Activated effector memory CD4-positive, alpha-beta T cell treated with Interleukin-2 at 50 U/mL for 16 hours (primary cell): ENCODE measurements around the gene NRSN1.
"Not testable (repeated sequence)": the region's sequence is repeated elsewhere in the genome, so short reads cannot be mapped to it uniquely, and the experiment has no call there.

Experiments
- DNase-seq: peaks from one replicate; pipeline ENCODE4 v3.0.0-alpha.2; 2020

The NRSN1 gene

GRCh38 chr6:24125980-24126379 is at the start of gene NRSN1:
NRSN1 (plus strand) TSS chr6:24126215; CDS start chr6:24134328, 8,113 bp downstream.
- DNase-seq = no peak

GRCh38 chr6:24078200-24078599 is 47.8 kb upstream of the NRSN1 start:
- DNase-seq = no peak

GRCh38 chr6:24079076-24079475 is 46.9 kb upstream of the NRSN1 start:
- DNase-seq = no peak

- no peak for DNase-seq
Observed at GRCh38 chr6:24080711-24081110, 45.3 kb upstream of the NRSN1 start.

- DNase-seq = no peak
Observed at GRCh38 chr6:24089736-24090135, 36.3 kb upstream of the NRSN1 start.

- no peak for DNase-seq
Observed at GRCh38 chr6:24092407-24092806, 33.6 kb upstream of the NRSN1 start.

- no peak for DNase-seq
Observed at GRCh38 chr6:24093381-24093780, 32.6 kb upstream of the NRSN1 start.

GRCh38 chr6:24099181-24099580 is 26.8 kb upstream of the NRSN1 start:
- no peak for DNase-seq

GRCh38 chr6:24100024-24100769 is 25.8 kb upstream of the NRSN1 start:
- DNase-seq = no peak

GRCh38 chr6:24100770-24101155 is 25.3 kb upstream of the NRSN1 start:
- no peak for DNase-seq

- DNase-seq = no peak
Observed at GRCh38 chr6:24105191-24105590, 20.8 kb upstream of the NRSN1 start.

GRCh38 chr6:24106291-24106690 is 19.7 kb upstream of the NRSN1 start:
- no peak for DNase-seq

- DNase-seq = no peak
Observed at GRCh38 chr6:24107294-24107693, 18.7 kb upstream of the NRSN1 start.

- DNase-seq = no peak
Observed at GRCh38 chr6:24108056-24108455, 18.0 kb upstream of the NRSN1 start.

GRCh38 chr6:24110417-24110816 is 15.6 kb upstream of the NRSN1 start:
- no peak for DNase-seq

GRCh38 chr6:24113891-24114290 is 12.1 kb upstream of the NRSN1 start:
- no peak for DNase-seq

- DNase-seq = no peak
Observed at GRCh38 chr6:24117021-24117420, 9.0 kb upstream of the NRSN1 start.

GRCh38 chr6:24122139-24122538 is 3.9 kb upstream of the NRSN1 start:
- DNase-seq = no peak

- DNase-seq = no peak
Observed at GRCh38 chr6:24126586-24127192, 674 bp downstream of the NRSN1 start.

GRCh38 chr6:24127316-24127715 is 1.3 kb downstream of the NRSN1 start:
- no peak for DNase-seq

- DNase-seq = no peak
Observed at GRCh38 chr6:24131751-24132150, 5.7 kb downstream of the NRSN1 start.

GRCh38 chr6:24139080-24139479 is 13.1 kb downstream of the NRSN1 start:
- DNase-seq = no peak

- no peak for DNase-seq
Observed at GRCh38 chr6:24139639-24140038, 13.6 kb downstream of the NRSN1 start.

- no peak for DNase-seq
Observed at GRCh38 chr6:24140591-24140990, 14.6 kb downstream of the NRSN1 start.

- DNase-seq = not testable (repeated sequence)
Observed at GRCh38 chr6:24142733-24143132, 16.7 kb downstream of the NRSN1 start.
